Endothelial cell of umbilical vein (primary cell): ENCODE data around the gene UBXN11. TPM values are rescaled to one million over a fixed set of nuclear protein-coding genes. Genes with fewer than 3 reads are reported as not detected.

ENCODE experiments used
- BruUV-seq: library from RNA; stranded (reverse); fragments of 400-500 nt; replicated peaks from 2 replicates; lab custom pipeline; 2021; lab: Mats Ljungman, UMichigan
- CTCF ChIA-PET: fragments of 300-600, 350-600 bp; sonication (Branson Sonifier 250); formaldehyde crosslinking; loops from one replicate; lab custom pipeline; 2021; ENCODE audit warnings: antibody characterized with exemption, inconsistent platforms; lab: Charles Lee
- POLR2A ChIA-PET: fragments of 300-600, 350-600 bp; sonication (Branson Sonifier 250); formaldehyde crosslinking; loops from one replicate; lab custom pipeline; 2021; ENCODE audit warnings: antibody characterized with exemption, inconsistent platforms; lab: Charles Lee
- DNase-seq: peaks from one replicate; pipeline ENCODE4 v3.0.0-alpha.2; 2011; ENCODE audit warnings: low read depth, low spot score
- FAIRE-seq: peaks from 2 replicates; lab custom pipeline; 2011; peaks lifted over from hg19 to GRCh38; lab: Jason Lieb, UNC
- H2AFZ ChIP-seq: 2 replicates; pipeline ENCODE4 v1.6.0; 2012; ENCODE audit warnings: low read depth, low read length, control low read depth, inconsistent platforms
- H3K27ac ChIP-seq: 2 replicates; pipeline ENCODE4 v1.5.1; 2011; ENCODE audit warnings: low read depth, mild to moderate bottlenecking, control low read depth, low read length, moderate library complexity; ENCODE audit not compliant: insufficient read depth
- H3K27me3 ChIP-seq, 2 experiments: 2 replicates each; pipeline versions ENCODE4 v1.6.0 to v1.6.1; 2011; ENCODE audit warnings: low read length in 2 of 2, mixed read lengths in 1 of 2; ENCODE audit not compliant: control insufficient read depth in 2 of 2, insufficient read depth in 2 of 2
- H3K36me3 ChIP-seq, 2 experiments: 2 replicates in 1 of 2; 3 replicates in 1 of 2; pipeline ENCODE4 v1.5.1; 2011; ENCODE audit warnings: low read length in 2 of 2, mild to moderate bottlenecking in 1 of 2, moderate library complexity in 1 of 2; ENCODE audit not compliant: control insufficient read depth in 2 of 2, insufficient read depth in 2 of 2; ENCODE audit errors: extremely low read depth in 1 of 2
- H3K4me1 ChIP-seq: 3 replicates; pipeline ENCODE4 v1.5.1; 2011; ENCODE audit warnings: mild to moderate bottlenecking, low read length; ENCODE audit not compliant: control insufficient read depth, insufficient read depth; ENCODE audit errors: extremely low read depth
- H3K4me2 ChIP-seq: 2 replicates; pipeline ENCODE4 v1.6.1; 2011; ENCODE audit warnings: low read length, control low read depth, mixed read lengths; ENCODE audit not compliant: insufficient read depth
- H3K4me3 ChIP-seq, 3 experiments: fragments of 200-600 bp in 1 of 3; sonication (generic), shearing (Covaris generic) in 1 of 3; replicated peaks in 1 of 3; 2 replicates each; pipeline ENCODE4 v1.5.1; 2011 to 2016; ENCODE audit warnings: control low read depth in 3 of 3, low read length in 3 of 3, mild to moderate bottlenecking in 2 of 3, inconsistent platforms in 1 of 3, low read depth in 1 of 3, moderate library complexity in 1 of 3; ENCODE audit not compliant: insufficient read depth in 1 of 3
- H3K79me2 ChIP-seq: 2 replicates; pipeline ENCODE4 v1.6.0; 2012; ENCODE audit warnings: low read length, inconsistent platforms; ENCODE audit not compliant: control insufficient read depth, insufficient read depth
- H3K9ac ChIP-seq: replicated peaks from 2 replicates; pipeline ENCODE3; 2011; ENCODE audit warnings: low read length, control low read depth; ENCODE audit not compliant: insufficient read depth; ENCODE audit errors: extremely low read depth
- H3K9me1 ChIP-seq: replicated peaks from 3 replicates; pipeline ENCODE4 v1.6.0; 2011; ENCODE audit warnings: mild to moderate bottlenecking, low read length; ENCODE audit not compliant: control insufficient read depth, insufficient read depth; ENCODE audit errors: extremely low read depth
- H3K9me3 ChIP-seq: replicated peaks from 2 replicates; pipeline ENCODE4 v1.5.1; 2012; ENCODE audit warnings: low read length, inconsistent platforms; ENCODE audit not compliant: control insufficient read depth, insufficient read depth
- H4K20me1 ChIP-seq: replicated peaks from 2 replicates; pipeline ENCODE3; 2011; ENCODE audit warnings: mild to moderate bottlenecking, low read length; ENCODE audit not compliant: control insufficient read depth, insufficient read depth; ENCODE audit errors: extremely low read depth
- CTCF ChIP-seq, 2 donors: IDR thresholded peaks; 1 replicate in 1 of 2; 2 replicates in 1 of 2; pipeline ENCODE4 v1.5.1; 2011; ENCODE audit warnings: low read length in 2 of 2, mild to moderate bottlenecking in 2 of 2, moderate library complexity in 2 of 2, control low read depth in 1 of 2, inconsistent platforms in 1 of 2, low read depth in 1 of 2; ENCODE audit not compliant: insufficient read depth in 1 of 2; ENCODE audit errors: extremely low read depth in 1 of 2
- EZH2 ChIP-seq: IDR thresholded peaks from 2 replicates; pipeline ENCODE4 v1.6.1; 2012; ENCODE audit warnings: borderline replicate concordance, low read depth, mild to moderate bottlenecking, moderate library complexity, low read length, inconsistent platforms; ENCODE audit not compliant: severe bottlenecking
- FOS ChIP-seq: IDR thresholded peaks from 2 replicates; pipeline ENCODE4 v1.6.1; 2011; ENCODE audit warnings: mild to moderate bottlenecking, low read length, moderate library complexity, borderline replicate concordance; ENCODE audit not compliant: insufficient read depth
- GATA2 ChIP-seq: IDR thresholded peaks from 2 replicates; pipeline ENCODE4 v1.7.0; 2011; ENCODE audit warnings: low read depth, mild to moderate bottlenecking, moderate library complexity, mixed read lengths, low read length; ENCODE audit not compliant: insufficient read length, insufficient read depth
- JUN ChIP-seq: IDR thresholded peaks from 2 replicates; pipeline ENCODE4 v1.6.1; 2011; ENCODE audit warnings: borderline replicate concordance, low read depth; ENCODE audit not compliant: insufficient read length, insufficient read depth
- MAX ChIP-seq: IDR thresholded peaks from 2 replicates; pipeline ENCODE4 v1.6.1; 2011; ENCODE audit not compliant: insufficient read depth, insufficient read length
- MYC ChIP-seq: IDR thresholded peaks from one replicate; pipeline ENCODE4 v1.6.1; 2011; ENCODE audit warnings: mild to moderate bottlenecking, low read depth, low read length
- POLR2A ChIP-seq: IDR thresholded peaks from 2 replicates; pipeline ENCODE4 v1.6.1; 2012; ENCODE audit warnings: low read depth, mild to moderate bottlenecking, control low read depth, low read length
- POLR2AphosphoS5 ChIP-seq: IDR thresholded peaks from 2 replicates; pipeline ENCODE4 v1.6.1; 2012; ENCODE audit warnings: low read depth, mild to moderate bottlenecking, control low read depth, low read length, moderate library complexity; ENCODE audit not compliant: insufficient read depth
- dilution Hi-C: fragments of 300-500 bp; cut with MboI; formaldehyde crosslinking; loops from one replicate; pipeline ENCODE4 v1.15.0; 2019; ENCODE audit warnings: low sequenced_read_pairs; ENCODE audit not compliant: extremely low pct_ligation_motif_present
- intact Hi-C: fragments of 100-400 bp; cut with micrococcal nuclease; formaldehyde crosslinking; loops from one replicate; pipeline ENCODE4 v1.10.0; 2022
- polyA plus RNA-seq, 4 experiments: library from polyadenylated mRNA; depleted of rRNA in 3 of 4; stranded (reverse) in 3 of 4; unstranded in 1 of 4; fragments of >200 nt; gene quantifications; 2 replicates each; pipeline versions ENCODE4 v1.2.1 to v1.2.3, GENCODE V29; 2011 to 2012; ENCODE audit warnings: missing spikeins in 1 of 4
- total RNA-seq: library from RNA; stranded (reverse); gene quantifications from 2 replicates; pipeline ENCODE4 v1.2.3, GENCODE V29; 2021

The UBXN11 gene
- total and polyA plus RNA-seq, 2 donors (not counting 3 experiments of a cell fraction or from before 2014, with no cell fraction given), result 14.8 to 15.6 TPM

GRCh38 chr1:26324550-26324949 lies 18.1 kb upstream of the UBXN11 start:
- DNase-seq (no peak), FAIRE-seq (no peak)
- Histone ChIP-seq H3K9me1 (no peaks in the 10 kb centered on the region), H2AFZ (no peak overlapping the region), H3K79me2 (no peaks in the 10 kb centered on the region), H4K20me1 (no peaks in the 10 kb centered on the region), H3K27me3 (no peaks in the 10 kb centered on the region), H3K4me3 (no peak overlapping the region), H3K9me3 (no peaks in the 10 kb centered on the region), H3K36me3 (no peaks in the 10 kb centered on the region), H3K4me1 (no peaks in the 10 kb centered on the region), H3K9ac (no peak overlapping the region), H3K4me2 (no peak overlapping the region), H3K27ac (no peak overlapping the region)
- dilution Hi-C loops, result no loop called here
- no TSS peak for BruUV-seq
- CTCF ChIA-PET, result no interaction called here
- POLR2A ChIA-PET, result no interaction called here
- intact Hi-C loops, result loop anchor here (5.0 kb wide), 1 partner anchor 38 kb away; no protein-coding TSS in a partner anchor
- TF ChIP-seq FOS (no peak), CTCF (IDR thresholded peaks at IDR 0.05; ENCODE audit: extremely low read depth in 1 of 2, insufficient read depth in 1 of 2, low read depth in 1 of 2, low read length in 2 of 2) (no peak), JUN (no peak), POLR2AphosphoS5 (no peak), MAX (no peak), MYC (no peak), POLR2A (no peak), GATA2 (no peak), EZH2 (no peak)
